HG03025 (cell line): ENCODE data around the gene ASTE1.
A peak's percentile ranks its signal among the peaks of the same experiment; 100 is the strongest.
"Not testable (repeated sequence)": the region's sequence is repeated elsewhere in the genome, so short reads cannot be mapped to it uniquely, and the experiment has no call there.

Experiments
- ATAC-seq: cut with Tn5 transposase; IDR thresholded peaks from one replicate; pipeline ENCODE4 v1.9.1; 2021; ENCODE audit warnings: mild to moderate bottlenecking, moderate library complexity; ENCODE audit not compliant: unreplicated experiment, low FRiP score

ASTE1 gene, protein sequence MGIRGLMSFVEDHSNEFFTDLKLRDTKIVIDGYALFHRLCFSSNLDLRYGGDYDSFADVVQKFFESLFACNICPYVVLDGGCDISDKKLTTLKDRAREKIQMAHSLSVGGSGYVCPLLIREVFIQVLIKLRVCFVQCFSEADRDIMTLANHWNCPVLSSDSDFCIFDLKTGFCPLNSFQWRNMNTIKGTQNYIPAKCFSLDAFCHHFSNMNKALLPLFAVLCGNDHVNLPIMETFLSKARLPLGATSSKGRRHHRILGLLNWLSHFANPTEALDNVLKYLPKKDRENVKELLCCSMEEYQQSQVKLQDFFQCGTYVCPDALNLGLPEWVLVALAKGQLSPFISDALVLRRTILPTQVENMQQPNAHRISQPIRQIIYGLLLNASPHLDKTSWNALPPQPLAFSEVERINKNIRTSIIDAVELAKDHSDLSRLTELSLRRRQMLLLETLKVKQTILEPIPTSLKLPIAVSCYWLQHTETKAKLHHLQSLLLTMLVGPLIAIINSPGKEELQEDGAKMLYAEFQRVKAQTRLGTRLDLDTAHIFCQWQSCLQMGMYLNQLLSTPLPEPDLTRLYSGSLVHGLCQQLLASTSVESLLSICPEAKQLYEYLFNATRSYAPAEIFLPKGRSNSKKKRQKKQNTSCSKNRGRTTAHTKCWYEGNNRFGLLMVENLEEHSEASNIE

DNA sequence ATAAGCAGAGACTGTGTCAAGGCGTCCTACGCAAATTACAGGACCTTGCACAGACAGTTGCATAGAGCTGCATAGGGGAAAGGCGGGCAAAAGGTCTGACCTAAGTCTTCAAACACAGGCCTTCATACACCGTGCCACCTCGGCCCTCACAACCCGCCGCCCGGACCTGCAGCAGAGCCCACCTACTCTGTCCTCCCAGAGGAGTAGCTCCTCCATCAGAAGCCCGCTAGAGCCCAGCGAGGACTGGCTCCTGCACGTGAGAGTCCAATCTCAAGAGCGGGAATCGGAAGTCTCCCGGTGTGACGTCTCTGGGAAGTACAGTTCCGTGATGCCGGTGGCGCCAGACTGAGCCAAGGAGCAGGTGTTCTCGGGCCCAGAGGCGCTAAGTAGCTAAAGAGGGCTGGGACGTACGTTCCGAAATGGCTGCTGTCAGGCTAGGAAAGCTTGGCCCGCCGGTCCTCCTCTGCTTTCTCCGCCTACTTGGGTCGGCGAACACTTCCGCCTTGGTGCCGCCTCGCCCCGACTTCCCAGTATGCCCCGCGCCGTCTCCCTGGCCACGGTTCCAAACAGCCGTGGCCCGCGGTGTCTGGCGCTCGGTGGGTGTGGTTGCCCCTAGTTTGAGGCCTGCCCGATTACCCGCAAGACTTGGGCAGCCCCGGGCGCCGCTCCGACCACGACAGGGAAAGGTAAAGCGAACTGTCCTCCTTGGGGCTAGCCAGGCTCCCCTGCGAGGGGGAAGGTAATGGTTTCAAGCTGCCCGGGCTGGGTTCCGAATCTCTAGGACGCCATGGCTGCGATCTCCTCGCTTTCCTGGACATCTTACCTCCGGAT, at the start of gene ASTE1, which contains the start of gene NEK11:
ASTE1 (minus strand) TSS at position 505 of the 831 bp plus-strand sequence. CDS start 1,519 bp downstream, outside the sequence.
NEK11 (plus strand) TSS at position 557 of the 831 bp plus-strand sequence. CDS start 2,832 bp downstream, outside the sequence.
- ATAC-seq, result peak; percentile 98

DNA sequence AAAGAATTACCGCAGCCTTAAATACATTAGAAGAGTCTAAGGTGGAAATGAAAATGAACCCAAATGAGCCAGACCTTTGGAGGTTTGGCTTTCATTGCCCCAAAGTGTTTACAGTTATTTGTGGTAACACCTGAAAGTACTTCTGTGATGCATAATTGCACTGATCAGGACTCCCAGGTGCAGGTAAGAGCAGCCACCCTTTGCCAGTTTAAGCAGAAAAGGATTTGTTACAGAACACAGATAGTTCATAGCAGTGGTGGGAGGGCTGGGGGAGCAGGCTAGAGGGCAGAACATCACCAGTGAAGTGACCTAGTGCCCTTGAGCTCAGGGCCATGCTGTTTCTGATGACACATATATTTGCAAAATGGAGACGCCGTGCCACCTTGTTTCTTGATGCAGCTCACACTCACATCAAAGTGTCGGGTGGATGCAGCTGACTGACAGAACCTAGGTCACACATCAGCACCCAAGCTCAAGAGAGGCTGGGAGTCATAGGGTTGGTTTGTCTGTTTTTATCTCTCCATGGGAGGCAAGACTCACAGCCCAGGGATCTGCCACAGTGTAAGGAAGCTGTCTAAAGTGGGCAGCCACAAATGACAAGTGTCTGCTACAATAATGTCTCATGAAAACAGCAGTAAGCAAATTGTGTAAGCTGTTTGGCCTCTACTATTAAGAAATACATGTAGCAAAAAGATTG, 49.2 kb upstream of the ASTE1 start:
- peak; percentile 75 for ATAC-seq

DNA sequence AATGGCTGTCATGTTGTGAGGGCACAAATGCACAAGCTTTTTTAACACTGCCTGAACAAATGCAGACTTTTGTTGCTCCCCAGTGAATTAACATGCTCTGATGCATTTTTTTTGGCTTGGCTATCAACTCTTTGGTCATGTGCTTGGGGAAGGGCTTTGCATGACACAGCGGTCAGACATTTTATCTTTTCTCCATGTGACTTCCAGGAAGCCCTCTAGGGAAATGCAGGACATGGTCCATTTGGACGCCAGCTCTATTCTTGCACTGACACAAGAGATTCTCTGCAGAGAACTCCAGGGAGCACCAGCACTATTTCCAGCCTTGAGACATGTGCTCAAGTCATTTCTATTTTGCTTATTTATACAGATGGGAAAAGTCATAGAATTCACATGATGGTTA, 46.2 kb upstream of the ASTE1 start:
- no peak for ATAC-seq

DNA sequence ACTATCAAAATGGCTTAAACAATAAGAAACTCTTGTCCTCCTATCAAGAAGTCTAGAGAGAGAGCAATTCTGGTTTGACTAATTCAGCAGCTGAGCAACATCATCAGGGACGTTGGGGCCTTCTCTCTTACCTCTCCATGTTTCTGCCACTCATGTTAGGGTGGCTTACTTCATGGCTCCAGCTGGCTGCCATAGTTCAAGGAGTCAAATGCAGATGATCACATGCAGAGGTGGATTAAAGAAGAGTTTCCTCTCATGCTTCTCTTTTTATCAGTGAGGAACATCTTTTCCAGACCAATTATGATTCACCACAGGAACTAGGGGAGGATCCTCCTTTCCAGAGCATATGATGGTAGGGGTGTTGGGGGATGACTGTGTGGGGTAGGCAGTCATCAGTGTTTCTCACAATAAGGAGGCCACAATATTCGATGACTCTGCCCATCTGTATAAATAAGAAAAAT, 45.5 kb upstream of the ASTE1 start:
- no peak for ATAC-seq

DNA sequence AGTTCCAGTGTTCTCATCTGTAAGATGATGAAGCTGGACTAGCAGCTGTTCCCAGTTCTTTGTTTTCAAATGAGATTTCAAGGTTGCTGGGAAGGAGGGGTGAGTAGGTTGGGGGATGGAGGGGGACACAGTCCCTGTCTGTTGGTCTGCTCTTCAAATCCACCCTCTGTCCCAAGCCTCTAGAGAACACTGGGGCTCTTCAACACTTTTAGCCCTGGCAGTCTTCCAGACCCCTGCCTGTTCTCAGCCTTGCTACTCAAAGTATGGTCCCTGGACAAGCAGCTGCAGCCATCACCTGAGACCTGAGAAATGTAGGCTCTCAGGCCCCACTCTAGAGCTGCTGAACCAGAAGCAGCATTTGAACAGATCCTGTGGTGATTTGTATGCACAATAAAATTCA, 41.4 kb upstream of the ASTE1 start:
- peak; percentile 61 for ATAC-seq

DNA sequence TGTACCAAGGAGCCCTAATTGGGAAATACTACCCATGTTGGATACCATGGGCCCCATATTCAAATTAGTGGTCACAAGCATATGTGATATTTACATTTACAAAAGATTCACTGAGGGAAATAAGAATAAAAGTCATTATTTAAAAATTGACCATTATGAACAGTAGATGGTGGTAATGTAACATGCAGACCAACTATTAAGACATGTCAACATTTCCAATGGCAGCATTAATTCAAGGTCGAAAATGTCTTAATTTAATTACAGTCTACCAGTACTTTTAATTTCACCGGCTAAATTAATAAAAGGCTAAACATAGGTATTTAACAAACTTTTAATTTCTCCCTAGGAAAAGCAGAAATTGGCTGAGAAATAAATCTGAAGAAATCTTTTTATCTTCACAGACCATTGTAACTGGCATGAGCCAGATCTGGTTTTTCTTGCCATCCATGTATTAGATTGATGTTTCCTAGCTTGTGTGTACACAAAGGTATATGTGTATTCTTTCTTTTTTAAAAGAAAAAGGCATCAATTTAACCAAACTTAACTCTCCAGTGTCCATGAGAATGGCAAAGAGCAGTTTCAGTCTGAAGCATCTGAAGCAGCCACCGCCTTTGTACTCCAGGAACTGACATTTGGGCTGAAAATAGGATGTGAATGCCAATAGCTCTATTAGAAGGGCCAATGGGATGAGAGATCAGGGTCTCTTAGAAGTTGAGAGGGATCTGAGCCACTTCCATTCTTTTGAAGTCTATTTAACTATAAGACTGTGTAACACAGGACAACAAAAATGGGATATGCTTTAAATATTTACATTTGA, 26.6 kb upstream of the ASTE1 start:
- ATAC-seq, result no peak

DNA sequence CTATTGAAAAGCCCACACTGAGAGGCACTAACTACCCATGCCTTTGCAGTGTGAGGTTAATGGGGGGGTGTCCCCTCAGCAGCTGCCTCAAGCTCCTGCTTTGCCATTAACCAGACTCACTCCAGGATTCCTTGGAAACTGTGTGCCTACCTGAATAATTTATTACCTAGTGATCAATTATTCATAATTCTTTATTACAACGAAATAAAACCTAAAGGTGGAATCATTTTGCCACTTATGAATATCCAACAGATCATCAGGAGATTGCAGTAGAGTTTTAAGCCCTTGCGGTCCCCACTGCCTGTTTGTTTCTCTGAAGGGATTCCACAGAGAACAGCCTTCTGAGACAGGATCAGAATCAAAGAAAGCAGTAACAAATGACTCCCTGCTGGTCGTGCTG, 23.4 kb upstream of the ASTE1 start:
- no peak for ATAC-seq

DNA sequence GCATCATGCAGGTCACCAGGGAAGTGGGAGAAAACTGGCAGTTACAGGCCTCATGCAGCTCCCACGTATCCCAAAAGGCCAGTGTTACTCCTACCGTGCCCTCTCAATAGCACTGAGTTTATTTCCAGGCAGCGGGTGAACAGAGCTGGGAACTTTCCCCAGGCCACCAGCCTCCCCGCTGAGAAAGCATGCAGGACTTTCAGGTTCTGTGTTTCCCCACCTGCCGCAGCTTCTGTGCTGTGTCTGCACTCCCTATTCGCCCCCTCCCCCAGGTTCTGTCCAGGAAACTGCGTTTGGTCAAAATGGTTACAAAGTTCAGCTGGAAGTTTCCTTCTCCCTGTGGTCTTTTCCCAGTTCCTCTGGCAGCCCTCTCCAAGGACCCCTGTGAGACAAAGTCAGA, 21.4 kb upstream of the ASTE1 start:
- no peak for ATAC-seq

DNA sequence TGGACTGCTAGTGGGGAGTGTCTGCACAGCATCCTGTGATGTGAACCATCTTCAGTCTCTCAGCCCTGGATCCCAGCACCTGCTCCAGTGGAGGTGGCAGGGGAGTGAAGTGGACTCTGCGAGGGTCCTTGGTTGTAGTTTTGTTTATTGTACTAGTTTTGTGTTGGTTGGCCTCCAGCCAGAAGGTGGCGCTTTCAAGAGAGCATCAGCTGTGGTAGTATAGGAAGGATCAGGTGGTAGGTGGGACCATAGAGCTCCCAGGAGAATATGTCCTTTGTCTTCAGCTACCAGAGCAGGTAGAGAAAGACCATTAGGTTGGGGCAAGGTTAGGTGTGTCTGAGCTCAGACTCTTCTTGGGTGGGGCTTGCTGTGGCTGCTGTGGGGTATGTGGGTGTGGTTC, 21.0 kb upstream of the ASTE1 start:
- ATAC-seq, result no peak

DNA sequence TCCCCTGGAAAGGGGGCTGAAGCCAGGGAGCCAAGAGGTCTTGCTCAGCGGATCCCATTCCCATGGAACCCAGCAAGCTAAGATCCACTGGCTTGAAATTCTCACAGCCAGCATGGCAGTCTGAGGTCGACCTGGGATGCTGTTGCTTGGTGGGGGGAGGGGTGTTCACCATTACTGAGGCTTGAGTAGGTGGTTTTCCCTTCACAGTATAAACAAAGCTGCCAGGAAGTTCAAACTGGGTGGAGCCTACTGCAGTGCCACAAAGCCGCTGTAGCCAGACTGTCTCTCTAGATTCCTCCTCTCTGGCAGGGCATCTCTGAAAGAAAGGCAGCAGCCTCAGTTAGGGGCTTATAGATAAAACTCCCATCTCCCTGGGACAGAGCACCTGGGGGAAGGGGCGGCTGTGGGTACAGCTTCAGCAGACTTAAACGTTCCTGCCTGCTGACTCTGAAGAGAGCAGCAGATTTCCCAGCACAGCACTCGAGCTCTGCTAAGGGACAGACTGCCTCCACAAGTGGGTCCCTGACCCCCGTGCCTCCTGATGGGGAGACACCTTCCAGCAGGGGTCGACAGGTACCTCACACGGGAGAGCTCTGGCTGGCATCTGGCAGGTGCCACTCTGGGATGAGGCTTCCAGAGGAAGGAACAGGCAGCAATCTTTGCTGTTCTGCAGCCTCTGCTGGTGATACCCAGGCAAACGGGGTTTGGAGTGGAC, 15.8 kb upstream of the ASTE1 start:
- not testable (repeated sequence) for ATAC-seq

DNA sequence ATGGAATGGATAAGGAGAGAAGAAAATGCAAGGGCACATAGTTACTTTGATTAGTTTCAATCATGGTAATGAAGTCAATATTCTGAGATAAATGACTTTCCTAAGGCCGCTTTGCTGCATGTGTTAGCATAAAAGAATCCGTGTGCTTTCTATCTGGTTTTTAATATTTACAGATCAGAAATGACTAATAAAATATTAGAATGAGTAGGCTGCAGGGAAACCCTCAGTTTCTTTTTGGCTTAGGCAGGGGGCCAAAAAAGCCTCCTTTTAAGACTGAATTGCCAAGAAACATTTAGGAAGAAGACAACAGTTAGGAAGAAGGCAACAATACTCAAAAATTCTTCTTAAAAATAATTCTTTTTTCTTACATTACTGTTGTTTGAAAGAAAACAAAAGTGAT, 11.7 kb upstream of the ASTE1 start:
- no peak for ATAC-seq

DNA sequence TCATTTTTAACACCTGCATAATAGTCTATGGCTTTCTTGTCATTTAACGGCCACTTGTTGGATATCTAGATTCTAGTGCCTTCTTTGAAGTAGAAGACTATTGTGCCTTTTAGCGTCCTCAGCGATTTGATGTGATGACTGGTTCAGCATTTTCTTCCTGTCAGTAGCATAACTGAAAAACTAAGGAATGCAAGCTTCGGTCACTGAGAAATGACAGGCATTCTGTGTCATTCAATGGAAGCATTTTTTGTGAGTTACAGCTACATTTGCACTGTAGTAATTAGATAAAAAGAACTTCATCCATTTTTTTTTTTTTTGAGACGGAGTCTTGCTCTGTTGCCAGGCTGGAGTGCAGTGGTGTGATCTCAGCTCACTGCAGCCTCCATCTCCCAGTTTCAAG, 10.4 kb upstream of the ASTE1 start:
- ATAC-seq, result no peak

DNA sequence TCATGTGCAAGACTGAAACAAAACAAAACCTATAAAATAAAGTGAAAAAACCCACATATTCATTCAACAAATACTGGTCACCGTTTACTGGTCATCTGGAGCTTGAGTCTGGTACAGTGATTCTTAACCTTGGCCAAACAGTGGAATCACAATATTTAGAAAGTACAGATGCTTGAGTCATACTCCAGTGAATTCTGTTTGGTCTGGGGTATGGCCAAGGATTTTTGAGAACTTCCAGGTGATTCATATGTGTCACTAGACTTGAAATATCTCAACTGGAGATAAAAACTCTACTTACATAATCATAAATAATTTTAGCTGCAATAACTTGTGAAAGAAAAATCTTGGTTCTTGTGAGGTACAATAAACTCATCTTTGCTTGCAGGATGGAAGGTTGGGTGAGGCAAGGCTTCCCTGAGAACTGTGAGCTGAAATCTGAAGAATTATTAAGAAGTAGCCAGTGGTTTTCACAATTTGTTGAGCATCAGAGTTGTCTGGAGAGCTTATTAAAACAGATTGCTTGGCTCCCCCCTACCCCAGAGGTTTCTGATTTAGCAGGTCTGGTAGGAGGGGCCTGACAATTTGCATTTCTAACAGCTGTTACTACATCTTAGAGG, 9.7 kb upstream of the ASTE1 start:
- ATAC-seq, result no peak

DNA sequence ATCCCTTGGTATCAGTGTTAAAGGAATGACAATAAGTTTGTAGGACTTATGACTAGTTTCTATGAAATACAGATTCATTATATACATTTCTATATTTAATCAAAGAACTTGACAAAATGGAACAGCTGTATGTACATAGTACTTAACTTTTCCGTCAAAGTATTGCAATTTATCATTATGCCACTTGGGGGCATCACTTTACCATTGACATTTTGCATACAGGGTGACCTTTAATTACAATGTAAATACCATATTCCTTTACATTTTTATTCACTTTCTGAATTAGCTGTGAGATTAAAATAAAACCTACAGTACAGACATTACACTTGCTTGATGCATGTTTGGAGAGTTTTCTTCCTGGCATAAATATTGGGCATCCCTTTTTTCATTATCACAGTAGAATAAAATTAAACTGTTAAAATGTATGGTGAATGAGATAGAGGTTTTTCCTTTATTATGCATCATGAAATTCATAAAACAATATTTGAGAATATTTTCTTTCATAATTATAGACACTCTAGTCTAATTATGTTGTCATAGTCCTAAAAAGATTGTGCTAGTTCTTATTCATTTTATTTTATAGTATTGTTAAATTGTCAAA, 7.0 kb upstream of the ASTE1 start:
- no peak for ATAC-seq

DNA sequence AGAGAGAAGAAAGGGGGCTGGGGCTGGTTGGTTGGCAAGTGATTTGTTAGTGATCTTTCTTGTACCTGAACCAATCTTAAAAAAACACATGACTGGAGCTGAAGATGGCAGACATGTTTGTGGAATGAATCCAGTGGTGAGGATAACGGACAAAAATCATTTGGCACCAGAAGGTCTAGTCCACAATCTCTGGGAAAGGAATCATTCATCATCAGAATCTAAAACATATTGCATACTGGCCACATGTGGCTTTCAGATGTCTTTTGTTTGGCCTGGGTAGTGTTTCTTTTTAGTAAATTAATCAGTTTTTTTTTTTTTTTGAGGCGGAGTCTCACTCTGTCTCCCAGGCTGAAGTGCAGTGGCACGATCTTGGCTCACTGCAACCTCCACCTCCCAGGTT, 5.0 kb upstream of the ASTE1 start:
- no peak for ATAC-seq

DNA sequence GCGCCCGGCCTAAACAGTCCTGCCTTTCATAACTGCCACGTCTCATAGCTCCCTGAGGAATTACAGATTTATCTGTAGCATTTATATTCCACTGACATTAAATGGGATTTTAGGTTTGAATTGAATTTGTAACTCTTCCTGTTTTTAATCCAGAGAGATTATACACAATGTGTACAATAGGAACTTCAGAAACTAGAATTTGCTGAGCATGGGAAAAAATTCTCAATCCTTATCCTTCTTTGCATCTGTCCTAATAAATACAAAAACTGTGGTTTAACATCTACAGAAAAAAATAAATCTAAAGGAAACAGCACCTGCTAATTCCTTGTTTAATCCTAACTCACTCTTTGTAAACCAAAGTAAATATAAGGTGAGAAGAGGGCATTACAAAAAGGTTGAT, 2.2 kb upstream of the ASTE1 start:
- no peak for ATAC-seq

DNA sequence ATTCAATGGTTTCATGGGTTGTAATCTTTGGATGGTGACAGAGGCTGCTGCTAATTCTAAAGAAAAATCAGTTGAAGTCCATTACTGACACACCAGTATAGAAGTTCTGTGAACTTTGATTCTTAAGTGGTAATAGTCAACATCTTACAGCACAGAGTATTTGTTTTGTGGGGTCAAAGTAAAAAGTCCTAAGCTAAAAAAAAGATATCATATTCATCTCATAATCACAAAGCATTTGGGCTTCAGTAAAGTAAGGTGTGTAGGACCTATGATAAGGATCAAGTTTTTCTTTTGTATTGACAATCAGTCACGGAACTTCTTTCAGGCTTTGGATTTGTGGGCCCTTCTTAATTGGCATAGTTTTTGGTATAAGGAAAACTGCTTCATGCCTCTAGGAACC, 1.1 kb downstream of the ASTE1 start:
- no peak for ATAC-seq

DNA sequence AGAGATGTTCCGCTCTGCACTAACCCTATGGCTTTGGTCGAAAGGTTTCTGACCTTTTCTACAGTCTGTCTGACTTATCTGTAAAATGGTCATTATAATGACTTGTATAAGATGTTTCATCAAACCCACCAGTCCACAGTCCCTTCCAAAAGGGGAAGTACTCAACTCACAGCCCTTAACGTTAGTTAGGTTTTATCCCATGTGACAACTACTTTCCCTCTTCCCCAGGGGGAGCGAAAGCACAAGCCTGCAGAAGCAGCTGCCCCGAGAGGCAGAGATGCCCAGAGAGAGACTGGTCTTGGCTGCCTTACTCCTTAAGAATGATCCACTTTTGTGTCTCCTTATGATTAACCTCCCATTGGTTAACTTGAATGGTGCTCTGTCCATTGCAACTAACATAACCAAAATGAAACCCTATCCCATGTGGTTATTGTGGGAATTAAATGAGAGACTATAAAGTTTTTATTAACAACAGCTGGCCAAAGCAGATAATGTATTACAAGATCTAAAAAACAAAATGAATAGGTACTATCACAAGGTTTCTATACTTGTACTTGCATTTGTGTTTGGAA, 6.4 kb downstream of the ASTE1 start:
- no peak for ATAC-seq
